ENCODE data around the gene PLLP. TPM values are rescaled to one million over a fixed set of nuclear protein-coding genes. Genes with fewer than 3 reads are reported as not detected.

The PLLP gene
- total RNA-seq, 1 experiment from 2014 or later, result 2.7 TPM

DNA sequence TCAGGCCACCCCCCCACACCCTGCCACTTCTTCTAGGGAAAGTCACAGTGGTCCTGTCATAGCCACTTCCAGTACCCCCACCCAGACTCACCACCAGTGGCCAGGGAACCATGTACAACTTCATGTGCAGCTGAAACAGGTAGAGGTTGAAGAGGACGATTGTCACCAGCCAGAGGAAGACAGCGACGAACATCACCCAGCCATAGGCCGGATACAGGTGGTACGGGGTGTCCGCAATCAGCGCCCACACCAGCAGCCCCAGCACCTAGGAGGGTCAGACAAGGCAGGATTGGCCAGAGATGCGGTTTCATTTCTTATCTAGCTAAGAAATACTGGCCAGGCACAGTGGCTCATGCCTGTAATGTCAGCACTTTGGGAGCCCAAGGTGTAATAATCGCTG, 22.7 kb downstream of the PLLP start:
- in situ Hi-C loops (cut with HindIII; ENCODE audit: low sequenced_read_pairs), result no loop called here
- DNase-seq (ENCODE audit: low spot score), result no peak

GRCh38 chr16:57260294-57260929, 24.1 kb downstream of the PLLP start:
- in situ Hi-C loops (cut with HindIII; ENCODE audit: low sequenced_read_pairs), result no loop called here
- DNase-seq (ENCODE audit: low spot score), result no peak

- in situ Hi-C loops (cut with HindIII; ENCODE audit: low sequenced_read_pairs), result no loop called here
Observed at GRCh38 chr16:57258910-57259475, 25.5 kb downstream of the PLLP start.

DNA sequence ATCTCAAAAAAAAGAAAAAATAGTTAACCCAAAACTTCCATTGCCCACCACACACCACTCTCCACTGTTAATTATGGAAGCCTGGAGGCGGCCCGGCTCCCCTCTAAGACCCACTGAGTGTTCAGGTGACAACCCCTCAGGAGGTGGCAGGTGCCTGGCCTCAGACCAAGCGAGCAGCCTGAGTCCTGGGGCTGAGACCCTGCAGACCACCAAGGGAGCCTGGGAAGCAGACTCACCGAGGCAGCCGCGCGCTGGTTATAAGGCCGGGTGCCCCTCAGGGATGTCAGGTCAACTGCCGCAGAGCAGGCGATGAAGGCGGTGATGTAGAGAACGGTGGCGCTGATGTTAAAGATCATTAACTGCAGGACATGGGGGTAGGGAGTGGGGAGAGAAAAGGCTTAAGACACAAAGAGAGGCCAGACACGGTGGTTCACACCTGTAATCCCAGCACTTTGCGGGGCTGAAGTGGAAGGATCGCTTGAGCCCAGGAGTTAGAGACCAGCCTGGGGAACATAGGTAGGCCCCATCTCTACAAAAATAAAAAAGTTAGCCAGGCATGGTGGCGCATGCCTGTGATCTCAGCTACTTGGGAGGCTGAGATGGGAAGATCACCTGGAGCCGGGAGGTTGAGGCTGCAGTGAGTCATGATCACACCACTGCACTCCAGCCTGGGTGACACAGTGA, 26.1 kb downstream of the PLLP start:
- in situ Hi-C loops (cut with HindIII; ENCODE audit: low sequenced_read_pairs), result no loop called here
- no peak for DNase-seq (ENCODE audit: low spot score)

More at GRCh38 chr16:57258910-57259475, 25.5 kb downstream of the PLLP start:
- DNase-seq (ENCODE audit: low spot score), result no peak

DNA sequence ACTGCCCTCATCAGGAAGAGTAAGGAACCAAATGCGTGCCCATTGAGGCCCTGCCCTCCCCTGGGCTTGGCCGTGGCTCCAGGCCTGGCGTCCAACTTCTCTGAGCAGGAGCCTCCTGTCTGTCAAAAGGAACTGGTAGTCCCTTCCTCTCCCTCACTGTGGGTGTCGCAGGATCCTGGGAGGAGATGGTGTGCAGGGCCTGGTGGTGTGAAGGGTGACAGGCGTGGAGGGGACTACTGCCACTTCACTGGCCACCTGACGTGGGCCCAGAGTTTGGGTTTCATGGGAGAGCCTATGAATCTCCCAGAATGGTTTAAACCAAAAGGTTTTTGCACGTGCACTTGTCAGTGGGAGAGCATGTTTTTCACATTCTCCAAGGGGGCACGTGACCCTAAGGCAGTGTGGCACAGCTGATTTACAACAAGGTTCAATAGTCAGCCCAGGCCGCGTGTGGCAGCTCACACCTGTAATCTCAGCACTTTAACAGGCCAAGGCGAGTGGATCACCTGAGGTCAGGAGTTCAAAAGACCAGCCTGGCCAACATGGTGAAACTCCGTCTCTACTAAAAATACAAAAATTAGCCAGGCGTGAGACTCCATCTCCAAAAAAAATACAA, 26.9 kb downstream of the PLLP start:
- in situ Hi-C loops (cut with HindIII; ENCODE audit: low sequenced_read_pairs), result no loop called here

GRCh38 chr16:57256601-57257395, 27.7 kb downstream of the PLLP start:
- no peak for DNase-seq (ENCODE audit: low spot score)
- in situ Hi-C loops (cut with HindIII; ENCODE audit: low sequenced_read_pairs), result no loop called here

More for the DNA sequence above, 26.9 kb downstream of the PLLP start:
- no peak for DNase-seq (ENCODE audit: low spot score)

GRCh38 chr16:57255686-57256415, 28.6 kb downstream of the PLLP start:
- DNase-seq (ENCODE audit: low spot score), result no peak
- in situ Hi-C loops (cut with HindIII; ENCODE audit: low sequenced_read_pairs), result no loop called here

DNA sequence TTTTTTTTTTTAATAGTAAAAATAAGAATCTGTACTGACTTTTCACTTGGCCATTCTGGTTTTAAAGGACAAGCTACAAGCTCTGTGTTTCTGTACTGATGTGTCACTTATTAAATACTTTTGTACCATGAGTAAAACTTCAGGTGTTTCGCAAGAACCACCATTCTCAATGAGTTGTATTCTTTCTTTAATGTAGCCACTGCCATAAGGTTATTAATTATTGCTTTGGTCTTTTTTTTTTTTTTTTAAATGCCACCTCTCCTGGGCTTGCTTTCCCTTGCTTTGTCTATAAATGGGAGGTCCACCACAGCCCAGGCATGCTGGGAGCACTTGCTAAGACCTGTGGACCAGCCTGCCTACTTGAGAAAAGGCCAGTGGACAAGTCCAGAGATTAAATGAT, 31.0 kb downstream of the PLLP start:
- in situ Hi-C loops (cut with HindIII; ENCODE audit: low sequenced_read_pairs), result no loop called here

GRCh38 chr16:57252148-57252721, 32.2 kb downstream of the PLLP start:
- DNase-seq (ENCODE audit: low spot score), result no peak
- in situ Hi-C loops (cut with HindIII; ENCODE audit: low sequenced_read_pairs), result no loop called here

More for the DNA sequence above, 31.0 kb downstream of the PLLP start:
- no peak for DNase-seq (ENCODE audit: low spot score)

DNA sequence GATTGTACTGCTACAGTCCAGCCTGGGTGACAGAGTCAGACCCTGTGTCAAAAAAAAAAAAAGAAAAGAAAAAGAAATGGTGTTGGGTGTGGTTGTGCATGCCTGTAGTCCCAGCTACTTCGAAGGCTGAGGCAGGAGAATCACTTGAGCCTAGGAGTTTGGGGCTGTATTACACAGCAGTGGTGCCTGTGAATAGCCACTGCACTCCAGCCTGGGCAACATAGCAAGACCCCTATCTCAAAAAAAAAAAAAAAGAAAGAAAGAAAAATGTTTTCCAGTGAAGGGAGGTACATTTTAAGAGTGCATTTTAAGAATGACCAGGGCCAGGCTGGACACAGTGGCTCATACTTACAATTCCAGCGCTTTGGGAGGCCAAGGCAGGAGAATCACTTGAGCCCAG, 33.1 kb downstream of the PLLP start:
- in situ Hi-C loops (cut with HindIII; ENCODE audit: low sequenced_read_pairs), result no loop called here
- DNase-seq (ENCODE audit: low spot score), result no peak

- DNase-seq (ENCODE audit: low spot score), result peak; percentile 46
- in situ Hi-C loops (cut with HindIII; ENCODE audit: low sequenced_read_pairs), result no loop called here
Observed at GRCh38 chr16:57245472-57246113, 38.9 kb downstream of the PLLP start.

DNA sequence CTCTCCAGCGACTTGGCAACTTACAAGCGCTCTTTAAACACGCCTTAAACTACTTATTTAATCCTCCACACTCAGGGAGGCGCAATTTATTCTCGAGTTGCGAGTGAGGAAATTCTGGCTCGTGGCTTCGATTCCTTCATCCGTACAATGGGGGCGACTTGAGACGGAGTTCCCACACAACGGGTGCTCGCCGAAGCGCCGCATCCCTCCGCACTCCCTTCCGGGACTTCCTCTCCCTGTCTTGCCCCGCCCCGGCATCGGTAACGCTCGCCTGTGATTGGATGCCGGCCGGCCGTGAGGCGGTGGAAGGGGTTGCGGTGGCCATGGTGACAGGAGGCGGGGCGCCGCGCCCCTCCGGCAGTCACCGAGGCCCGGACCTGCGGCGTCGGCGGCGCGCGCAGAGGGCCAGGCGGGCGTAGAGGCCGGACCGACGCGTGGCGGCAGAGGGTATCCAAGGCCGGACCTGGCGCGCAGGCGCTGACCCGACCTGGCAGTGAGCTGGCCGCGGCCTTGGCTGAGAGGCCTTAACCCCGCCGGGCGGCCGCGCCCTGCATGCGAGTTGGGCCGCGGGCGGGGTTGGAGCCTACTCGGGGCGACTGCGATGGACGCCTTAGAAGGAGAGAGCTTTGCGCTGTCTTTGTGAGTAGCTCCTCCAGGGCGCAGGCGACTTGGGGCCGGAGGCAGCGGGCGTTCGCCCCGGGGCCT, 39.6 kb downstream of the PLLP start, which contains the start of gene ARL2BP:
ARL2BP (plus strand) TSS at position 493 of the 705 bp plus-strand sequence; CDS start at position 602, 109 bp downstream.
- peak; percentile 98 for DNase-seq (ENCODE audit: low spot score)
- in situ Hi-C loops (cut with HindIII; ENCODE audit: low sequenced_read_pairs), result no loop called here

- DNase-seq (ENCODE audit: low spot score), result no peak
- in situ Hi-C loops (cut with HindIII; ENCODE audit: low sequenced_read_pairs), result no loop called here
Observed at GRCh38 chr16:57244463-57244766, 40.1 kb downstream of the PLLP start.

GRCh38 chr16:57242650-57243049, 41.8 kb downstream of the PLLP start:
- in situ Hi-C loops (cut with HindIII; ENCODE audit: low sequenced_read_pairs), result no loop called here
- no peak for DNase-seq (ENCODE audit: low spot score)

- DNase-seq (ENCODE audit: low spot score), result no peak
- in situ Hi-C loops (cut with HindIII; ENCODE audit: low sequenced_read_pairs), result no loop called here
Observed at GRCh38 chr16:57240851-57241250, 43.6 kb downstream of the PLLP start.

GRCh38 chr16:57239107-57239506, 45.4 kb downstream of the PLLP start:
- DNase-seq (ENCODE audit: low spot score), result no peak
- in situ Hi-C loops (cut with HindIII; ENCODE audit: low sequenced_read_pairs), result no loop called here

DNA sequence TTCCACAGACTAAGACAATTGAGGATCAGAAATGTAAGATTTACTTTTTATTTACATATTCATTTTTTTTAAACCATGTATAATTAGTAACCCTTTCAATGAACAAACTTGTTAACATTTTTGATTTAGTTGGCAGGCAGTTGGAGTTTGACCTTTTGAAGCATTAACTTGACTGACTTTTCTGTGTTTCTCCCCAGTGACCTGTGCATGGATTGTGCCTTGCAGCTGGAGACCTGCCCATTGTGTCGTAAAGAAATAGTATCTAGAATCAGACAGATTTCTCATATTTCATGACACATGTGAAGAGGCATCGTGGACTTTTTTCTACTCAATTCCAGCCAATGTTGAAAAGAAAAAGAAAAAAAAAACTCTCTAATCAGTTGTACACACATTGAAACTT, 45.8 kb downstream of the PLLP start:
- in situ Hi-C loops (cut with HindIII; ENCODE audit: low sequenced_read_pairs), result no loop called here
- no peak for DNase-seq (ENCODE audit: low spot score)

DNA sequence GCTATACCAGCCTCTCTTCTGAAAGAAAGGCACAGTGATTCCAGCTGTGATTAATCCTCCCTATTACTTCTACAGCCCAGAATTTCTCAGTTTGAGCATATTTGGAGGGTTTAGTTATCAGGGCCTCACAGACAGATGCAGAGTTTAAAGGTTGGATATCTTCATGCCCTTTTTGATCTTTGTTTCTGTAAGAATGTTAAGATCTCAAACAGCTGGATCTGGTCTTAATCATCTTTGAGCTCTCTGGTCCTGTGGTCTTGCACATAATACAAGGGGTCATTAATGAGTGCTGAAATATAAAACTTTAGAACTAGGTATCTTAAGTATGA, 48.5 kb downstream of the PLLP start:
- in situ Hi-C loops (cut with HindIII; ENCODE audit: low sequenced_read_pairs), result no loop called here
- DNase-seq (ENCODE audit: low spot score), result no peak
